HepG2 (cell line): ENCODE results near the gene VARS1. TPM values are rescaled to one million over a fixed set of nuclear protein-coding genes. Genes with fewer than 3 reads are reported as not detected.
A peak's percentile ranks its signal among the peaks of the same experiment; 100 is the strongest.

Source experiments
- AGO2 ChIP-seq: fragments of 200-400 bp; formaldehyde crosslinking; optimal IDR thresholded peaks from 2 replicates; pipeline ENCODE3; 2017; ENCODE audit warnings: mild to moderate bottlenecking, low read depth, low read length, moderate library complexity
- AKNA ChIP-seq: sonication (generic); formaldehyde crosslinking; IDR thresholded peaks from 2 replicates; pipeline ENCODE4 v1.4.0; 2020; ENCODE audit warnings: missing genetic modification reagents, borderline replicate concordance
- ARNT2 ChIP-seq: sonication (generic); formaldehyde crosslinking; IDR thresholded peaks from 2 replicates; pipeline ENCODE4 v1.8.0; 2022; ENCODE audit warnings: mild to moderate bottlenecking, low read depth, missing genetic modification reagents, moderate library complexity
- ARNTL ChIP-seq: sonication (generic); formaldehyde crosslinking; IDR thresholded peaks from 2 replicates; pipeline ENCODE4 v1.4.0; 2020; ENCODE audit warnings: mild to moderate bottlenecking, missing genetic modification reagents
- ASH2L ChIP-seq: fragments of 300-600, 200-600 bp; sonication (generic); IDR thresholded peaks from 2 replicates; pipeline ENCODE4 v1.7.0; 2017; ENCODE audit warnings: low read depth, mild to moderate bottlenecking, moderate library complexity, mixed read lengths, low read length; ENCODE audit not compliant: insufficient read length
- BCL6 ChIP-seq: IDR thresholded peaks from 2 replicates; pipeline ENCODE4 v1.6.1; 2016; ENCODE audit warnings: missing genetic modification reagents, missing compliant biosample characterization
- DRAP1 ChIP-seq: IDR thresholded peaks from 2 replicates; pipeline ENCODE4 v1.6.1; 2016; ENCODE audit warnings: missing genetic modification reagents, missing compliant biosample characterization
- FOXJ3 ChIP-seq: sonication (generic); formaldehyde crosslinking; IDR thresholded peaks from 2 replicates; pipeline ENCODE4 v1.4.0; 2020; ENCODE audit warnings: missing genetic modification reagents, mild to moderate bottlenecking, borderline replicate concordance
- HMGA1 ChIP-seq: sonication (generic); formaldehyde crosslinking; conservative IDR thresholded peaks from 2 replicates; pipeline ENCODE4 v1.4.0; 2020; ENCODE audit warnings: missing genetic modification reagents
- KLF6 ChIP-seq: IDR thresholded peaks from 2 replicates; pipeline ENCODE4 v1.8.0; 2016; ENCODE audit warnings: missing biosample characterization, missing genetic modification reagents
- MYPOP ChIP-seq: sonication (generic); formaldehyde crosslinking; IDR thresholded peaks from 2 replicates; pipeline ENCODE4 v1.8.1; 2023; ENCODE audit warnings: mild to moderate bottlenecking, moderate library complexity, missing genetic modification reagents
- NRL ChIP-seq: sonication (generic); formaldehyde crosslinking; IDR thresholded peaks from 2 replicates; pipeline ENCODE4 v1.5.0; 2020; ENCODE audit warnings: missing genetic modification reagents, mild to moderate bottlenecking, moderate library complexity, borderline replicate concordance
- RELA ChIP-seq: sonication (generic); formaldehyde crosslinking; IDR thresholded peaks from 2 replicates; pipeline ENCODE4 v1.4.0; 2020; ENCODE audit warnings: missing genetic modification reagents
- RXRB ChIP-seq: IDR thresholded peaks from 2 replicates; pipeline ENCODE4 v1.6.1; 2016; ENCODE audit warnings: borderline replicate concordance, missing genetic modification reagents, missing compliant biosample characterization
- SIN3B ChIP-seq: fragments of 150-350 bp; IDR thresholded peaks from 2 replicates; pipeline ENCODE4 v1.6.1; 2014; ENCODE audit warnings: low read length
- SRSF1 ChIP-seq: fragments of 200-400 bp; formaldehyde crosslinking; optimal IDR thresholded peaks from 2 replicates; pipeline ENCODE3; 2017; ENCODE audit warnings: mild to moderate bottlenecking, low read depth, low read length, moderate library complexity
- TEAD3 ChIP-seq: optimal IDR thresholded peaks from 2 replicates; pipeline ENCODE3; 2016; ENCODE audit warnings: borderline replicate concordance
- U2AF1 ChIP-seq: fragments of 200-400 bp; formaldehyde crosslinking; optimal IDR thresholded peaks from 2 replicates; pipeline ENCODE3; 2017; ENCODE audit warnings: mild to moderate bottlenecking, low read depth, low read length
- YEATS2 ChIP-seq: sonication (generic); formaldehyde crosslinking; IDR thresholded peaks from 2 replicates; pipeline ENCODE4 v1.4.0; 2020; ENCODE audit warnings: missing genetic modification reagents, borderline replicate concordance
- ZFP37 ChIP-seq: sonication (generic); formaldehyde crosslinking; IDR thresholded peaks from 2 replicates; pipeline ENCODE4 v1.4.0; 2020; ENCODE audit warnings: missing genetic modification reagents, borderline replicate concordance
- ZNF260 ChIP-seq: sonication (generic); formaldehyde crosslinking; IDR thresholded peaks from 2 replicates; pipeline ENCODE4 v1.4.0; 2020; ENCODE audit warnings: missing genetic modification reagents, low read depth, mild to moderate bottlenecking, borderline replicate concordance
- ZNF574 ChIP-seq: sonication (generic); formaldehyde crosslinking; IDR thresholded peaks from 2 replicates; pipeline ENCODE4 v1.4.0; 2020; ENCODE audit warnings: missing genetic modification reagents
- ZNF678 ChIP-seq: sonication (generic); formaldehyde crosslinking; IDR thresholded peaks from 2 replicates; pipeline ENCODE4 v1.4.0; 2020; ENCODE audit warnings: mild to moderate bottlenecking, missing genetic modification reagents
- polyA plus RNA-seq, 8 experiments: library from polyadenylated mRNA; depleted of rRNA in 3 of 8; stranded (reverse) in 7 of 8; unstranded in 1 of 8; fragments of >200 nt; fragmentation: Illumina TruSeq in 4 of 8; extraction: Trizol in 4 of 8; gene quantifications; 2 replicates each; pipeline versions ENCODE4 v1.2.1 to v1.2.3, GENCODE V29; 2011 to 2016; ENCODE audit warnings: low read depth in 4 of 8, missing spikeins in 1 of 8, mixed read lengths in 1 of 8; ENCODE audit not compliant: insufficient read depth in 1 of 8
- total RNA-seq, 5 experiments: library from RNA; depleted of rRNA; stranded (reverse); fragments of >200 nt; fragmentation: Illumina TruSeq; extraction: Trizol; gene quantifications; 2 replicates each; pipeline ENCODE4 v1.2.3, GENCODE V29; 2016; ENCODE audit warnings: low read depth in 1 of 5

Gene VARS1
- total and polyA plus RNA-seq, 2 of the 13 experiments (the other 11 are each of a cell fraction or from before 2014, with no cell fraction given), result 14.7 to 56.1 TPM

GRCh38 chr6:31819871-31820299 lies 24.3 kb upstream of the VARS1 start (continued):
- TF ChIP-seq MYPOP (CRISPR knock-in tag) (no peak), SIN3B (no peak), RELA (CRISPR knock-in tag) (no peak), RXRB (CRISPR knock-in tag) (peak; percentile 49), ZNF260 (CRISPR knock-in tag) (no peak), ASH2L (peak; percentile 73), YEATS2 (CRISPR knock-in tag) (no peak), ZNF574 (0 out of 2 replicates have a peak, but pooled peaks have one; percentile 6), DRAP1 (CRISPR knock-in tag) (0 out of 2 replicates have a peak, but pooled peaks have one; percentile 35), U2AF1 (no peak), NRL (no peak), AGO2 (no peak), ZNF678 (CRISPR knock-in tag) (no peak), SRSF1 (no peak), TEAD3 (CRISPR knock-in tag) (no peak), AKNA (CRISPR knock-in tag) (no peak), BCL6 (no peak), FOXJ3 (CRISPR knock-in tag) (no peak; the same call in 1 of the 2 replicates), ZFP37 (no peak), ARNT2 (CRISPR knock-in tag) (no peak), KLF6 (CRISPR knock-in tag) (no peak), ARNTL (CRISPR knock-in tag) (no peak), HMGA1 (no peak)
